ENCODE results near the gene AASS. TPM values are rescaled to one million over a fixed set of nuclear protein-coding genes. Genes with fewer than 3 reads are reported as not detected.
"Not testable (repeated sequence)": the region's sequence is repeated elsewhere in the genome, so short reads cannot be mapped to it uniquely, and the experiment has no call there.

The AASS gene
- total RNA-seq, 3 donors from 2014 or later (not counting 1 experiment from before 2014, with no cell fraction given): 1.6 to 2.4 (median 1.6) TPM

GRCh38 chr7:122135275-122135674, 8.8 kb downstream of the AASS start:
- H3K27me3 ChIP-seq (ENCODE audit: control insufficient read depth, insufficient read depth, low read length): no peaks in the 10 kb centered on the region
- no peaks in the 10 kb centered on the region for H3K4me1 ChIP-seq (ENCODE audit: control insufficient read depth, insufficient read depth, low read length)
- no peaks in the 10 kb centered on the region for H3K36me3 ChIP-seq (ENCODE audit: control insufficient read depth, insufficient read depth, low read length)
- H3K4me3 ChIP-seq (ENCODE audit: low read length): no peak overlapping the region
- no peak for DNase-seq
- Mint-ChIP-seq H3K4me3 (no peak overlapping the region), H3K36me3 (no peaks in the 10 kb centered on the region), H3K9me3 (peaks cover 0 to 2% of the 10 kb centered on the region in 2 donors), H3K27ac (no peak overlapping the region), H3K27me3 (ENCODE audit: low read depth in 2 of 2) (peaks cover 9 to 16% of the 10 kb centered on the region in 2 donors), H3K4me1 (peaks cover 16% of the 10 kb centered on the region in 2 donors)
- no peak overlapping the region for H3K27ac ChIP-seq (ENCODE audit: low read length)
- H3K9me3 ChIP-seq (ENCODE audit: control insufficient read depth, insufficient read depth, low read length): no peaks in the 10 kb centered on the region
- TF ChIP-seq CTCF (IDR thresholded peaks at IDR 0.05): no peak
- 94% methylated on average over 2 of the region's 4 CpGs for WGBS (ENCODE audit: insufficient coverage)
- intact Hi-C loops (cut with micrococcal nuclease): no loop called here
- no peak for ATAC-seq

- H3K27me3 Mint-ChIP-seq (ENCODE audit: low read depth in 2 of 2): peaks cover 9 to 16% of the 10 kb centered on the region in 2 donors
- H3K9me3 Mint-ChIP-seq; ATAC-seq; DNase-seq; H3K27ac ChIP-seq (ENCODE audit: low read length); H3K9me3 ChIP-seq (ENCODE audit: control insufficient read depth, insufficient read depth, low read length); H3K36me3 Mint-ChIP-seq; H3K27me3 ChIP-seq (ENCODE audit: control insufficient read depth, insufficient read depth, low read length); H3K36me3 ChIP-seq (ENCODE audit: control insufficient read depth, insufficient read depth, low read length); H3K4me3 ChIP-seq (ENCODE audit: low read length); intact Hi-C loops (cut with micrococcal nuclease); H3K27ac Mint-ChIP-seq; H3K4me3 Mint-ChIP-seq; H3K4me1 ChIP-seq (ENCODE audit: control insufficient read depth, insufficient read depth, low read length): not testable (repeated sequence)
- 100% methylated on average over 3 of the region's 3 CpGs for WGBS (ENCODE audit: insufficient coverage)
- peaks cover 16% of the 10 kb centered on the region in 2 donors for H3K4me1 Mint-ChIP-seq
Observed at GRCh38 chr7:122134793-122135192, 9.3 kb downstream of the AASS start.

- H3K27me3 ChIP-seq (ENCODE audit: control insufficient read depth, insufficient read depth, low read length): no peaks in the 10 kb centered on the region
- H3K27ac ChIP-seq (ENCODE audit: low read length): no peak overlapping the region
- ATAC-seq (no peak), DNase-seq (no peak)
- peaks cover 7 to 13% of the 10 kb centered on the region in 2 donors for H3K27me3 Mint-ChIP-seq (ENCODE audit: low read depth in 2 of 2)
- H3K4me1 Mint-ChIP-seq: peaks cover 16% of the 10 kb centered on the region in 2 donors
- 96% methylated on average over 8 of the region's 8 CpGs for WGBS (ENCODE audit: insufficient coverage)
- intact Hi-C loops (cut with micrococcal nuclease): no loop called here
- no peak overlapping the region for H3K27ac Mint-ChIP-seq
- peaks cover 0 to 2% of the 10 kb centered on the region in 2 donors for H3K9me3 Mint-ChIP-seq
- no peak for TF ChIP-seq CTCF (IDR thresholded peaks at IDR 0.05)
- no peaks in the 10 kb centered on the region for H3K9me3 ChIP-seq (ENCODE audit: control insufficient read depth, insufficient read depth, low read length)
- no peaks in the 10 kb centered on the region for H3K36me3 ChIP-seq (ENCODE audit: control insufficient read depth, insufficient read depth, low read length)
- no peak overlapping the region for H3K4me3 Mint-ChIP-seq
- H3K36me3 Mint-ChIP-seq: no peaks in the 10 kb centered on the region
- H3K4me1 ChIP-seq (ENCODE audit: control insufficient read depth, insufficient read depth, low read length): no peaks in the 10 kb centered on the region
- no peak overlapping the region for H3K4me3 ChIP-seq (ENCODE audit: low read length)
Observed at GRCh38 chr7:122133477-122133876, 10.6 kb downstream of the AASS start.

- H3K36me3 ChIP-seq (ENCODE audit: control insufficient read depth, insufficient read depth, low read length): no peaks in the 10 kb centered on the region
- H3K27me3 Mint-ChIP-seq (ENCODE audit: low read depth in 2 of 2): peaks cover under 1 to 2% of the 10 kb centered on the region in 2 donors
- H3K4me1 ChIP-seq (ENCODE audit: control insufficient read depth, insufficient read depth, low read length): no peaks in the 10 kb centered on the region
- peaks cover 3 to 8% of the 10 kb centered on the region in 2 donors for H3K9me3 Mint-ChIP-seq
- no peaks in the 10 kb centered on the region for H3K36me3 Mint-ChIP-seq
- intact Hi-C loops (cut with micrococcal nuclease): no loop called here
- no peak for DNase-seq
- no peak for ATAC-seq
- no CpG with 5 or more reads among the region's 2 CpGs for WGBS (ENCODE audit: insufficient coverage)
- H3K4me1 Mint-ChIP-seq: peaks cover 9% of the 10 kb centered on the region in 2 donors
- no peaks in the 10 kb centered on the region for H3K9me3 ChIP-seq (ENCODE audit: control insufficient read depth, insufficient read depth, low read length)
- H3K4me3 ChIP-seq (ENCODE audit: low read length): no peak overlapping the region
- H3K27ac ChIP-seq (ENCODE audit: low read length): no peak overlapping the region
- TF ChIP-seq CTCF (IDR thresholded peaks at IDR 0.05): no peak
- no peaks in the 10 kb centered on the region for H3K27me3 ChIP-seq (ENCODE audit: control insufficient read depth, insufficient read depth, low read length)
- H3K4me3 Mint-ChIP-seq: no peak overlapping the region
- H3K27ac Mint-ChIP-seq: no peak overlapping the region
Observed at GRCh38 chr7:122132341-122132740, 11.7 kb downstream of the AASS start.
